ENCODE results near the gene KIF20B.

KIF20B gene

DNA sequence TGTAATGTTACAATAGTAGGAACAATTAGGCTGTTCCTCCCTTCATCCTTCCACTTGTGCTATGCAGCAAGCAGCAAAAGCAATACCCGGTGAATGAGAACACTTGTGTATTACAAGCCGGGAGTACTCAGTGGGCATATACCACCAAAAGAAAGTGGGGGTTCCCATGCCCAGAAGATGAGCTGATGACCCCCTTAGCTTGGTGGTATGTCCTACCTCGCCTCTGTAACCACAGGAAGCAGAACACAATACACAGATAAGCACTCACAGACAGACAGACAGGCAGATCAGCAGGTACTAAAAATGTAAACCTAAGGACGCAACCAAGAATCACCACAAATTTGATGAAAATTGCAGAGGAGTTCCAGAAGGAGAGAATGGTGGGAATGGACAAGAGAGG, 15.5 kb upstream of the KIF20B start:
- DNase-seq (ENCODE audit: low spot score), result no peak
- TF ChIP-seq, protein P1, sequence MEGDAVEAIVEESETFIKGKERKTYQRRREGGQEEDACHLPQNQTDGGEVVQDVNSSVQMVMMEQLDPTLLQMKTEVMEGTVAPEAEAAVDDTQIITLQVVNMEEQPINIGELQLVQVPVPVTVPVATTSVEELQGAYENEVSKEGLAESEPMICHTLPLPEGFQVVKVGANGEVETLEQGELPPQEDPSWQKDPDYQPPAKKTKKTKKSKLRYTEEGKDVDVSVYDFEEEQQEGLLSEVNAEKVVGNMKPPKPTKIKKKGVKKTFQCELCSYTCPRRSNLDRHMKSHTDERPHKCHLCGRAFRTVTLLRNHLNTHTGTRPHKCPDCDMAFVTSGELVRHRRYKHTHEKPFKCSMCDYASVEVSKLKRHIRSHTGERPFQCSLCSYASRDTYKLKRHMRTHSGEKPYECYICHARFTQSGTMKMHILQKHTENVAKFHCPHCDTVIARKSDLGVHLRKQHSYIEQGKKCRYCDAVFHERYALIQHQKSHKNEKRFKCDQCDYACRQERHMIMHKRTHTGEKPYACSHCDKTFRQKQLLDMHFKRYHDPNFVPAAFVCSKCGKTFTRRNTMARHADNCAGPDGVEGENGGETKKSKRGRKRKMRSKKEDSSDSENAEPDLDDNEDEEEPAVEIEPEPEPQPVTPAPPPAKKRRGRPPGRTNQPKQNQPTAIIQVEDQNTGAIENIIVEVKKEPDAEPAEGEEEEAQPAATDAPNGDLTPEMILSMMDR (IDR thresholded peaks at IDR 0.05; ENCODE audit: extremely low read depth, missing control alignments), result no peak

DNA sequence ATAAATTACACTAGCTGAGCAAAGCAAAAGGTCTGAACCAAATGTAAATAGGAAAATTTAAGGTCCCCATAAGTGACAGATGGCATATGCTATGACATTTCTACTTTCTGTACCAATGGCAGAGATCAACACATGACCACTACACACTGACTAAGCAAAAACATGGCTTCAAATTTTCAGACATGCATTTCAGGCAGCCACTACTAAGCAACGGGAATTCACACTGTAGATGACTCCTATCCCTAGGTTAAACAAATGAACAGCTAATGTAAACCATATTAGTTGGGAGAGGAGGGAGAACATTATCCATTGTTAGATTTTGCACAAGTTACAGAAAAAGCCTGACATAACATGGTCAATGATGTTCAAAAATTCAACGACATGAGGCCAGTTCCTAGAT, 11.4 kb upstream of the KIF20B start:
- TF ChIP-seq, protein P1 (IDR thresholded peaks at IDR 0.05; ENCODE audit: extremely low read depth, missing control alignments), result no peak
- no peak for DNase-seq (ENCODE audit: low spot score)

DNA sequence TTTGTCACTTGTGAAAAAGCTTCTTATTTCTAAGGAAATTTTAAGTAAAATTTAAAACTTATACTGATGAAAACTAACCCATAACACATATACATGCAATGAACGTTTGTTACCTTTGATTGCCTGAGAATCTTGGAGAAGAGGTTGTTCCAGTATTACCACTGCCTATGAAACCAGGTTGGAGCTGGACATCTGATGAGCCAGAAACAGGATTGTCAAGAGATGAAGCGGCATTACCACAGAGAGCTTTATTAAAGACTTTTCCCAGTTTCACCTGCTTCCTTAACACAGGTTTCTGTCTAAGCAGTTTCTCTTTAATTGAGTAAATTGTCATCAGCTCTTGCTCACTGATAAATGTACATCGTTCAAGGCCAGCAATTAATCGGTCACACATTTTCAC, 9.0 kb upstream of the KIF20B start:
- no peak for DNase-seq (ENCODE audit: low spot score)
- TF ChIP-seq, protein P1 (IDR thresholded peaks at IDR 0.05; ENCODE audit: extremely low read depth, missing control alignments), result no peak

DNA sequence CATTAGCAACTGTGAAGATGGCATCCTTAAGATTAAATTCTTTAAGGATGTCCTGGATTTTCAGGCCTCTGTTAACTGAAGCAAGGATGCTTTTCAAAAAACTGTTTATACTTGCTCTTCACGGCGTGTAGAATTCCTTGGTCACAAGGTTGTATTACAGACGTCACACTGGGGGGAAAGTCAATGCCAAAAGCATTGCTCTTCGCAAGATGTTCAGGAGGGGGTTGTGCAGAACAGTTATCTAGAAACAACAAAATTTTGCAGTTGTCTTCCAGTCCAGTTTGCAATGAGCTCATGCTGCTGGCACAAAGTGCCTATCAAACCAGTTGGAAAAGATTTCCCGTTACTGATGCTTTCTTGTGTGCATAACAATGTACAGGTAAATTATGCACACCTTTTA, 8.2 kb upstream of the KIF20B start:
- TF ChIP-seq, protein P1 (IDR thresholded peaks at IDR 0.05; ENCODE audit: extremely low read depth, missing control alignments), result no peak
- DNase-seq (ENCODE audit: low spot score), result no peak

DNA sequence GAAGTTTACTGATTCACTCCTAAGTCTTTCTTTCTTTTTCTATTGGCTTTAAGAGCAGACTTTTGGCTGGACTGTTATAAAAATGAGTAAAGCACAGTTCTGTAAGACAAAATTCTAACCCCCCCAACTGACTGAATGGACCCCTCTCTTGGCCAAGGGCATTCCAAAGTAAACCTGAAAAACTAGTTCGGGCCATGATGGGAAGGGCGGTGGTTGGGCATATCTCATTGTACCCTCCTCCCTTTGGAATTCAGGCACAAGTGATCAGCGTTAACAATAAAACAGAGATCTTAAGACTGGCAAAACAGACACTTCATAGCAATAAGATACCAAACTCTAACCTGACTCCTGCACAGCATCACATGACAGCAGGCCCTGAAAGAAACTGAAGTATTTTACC, 6.1 kb upstream of the KIF20B start:
- TF ChIP-seq, protein P1 (IDR thresholded peaks at IDR 0.05; ENCODE audit: extremely low read depth, missing control alignments), result no peak
- no peak for DNase-seq (ENCODE audit: low spot score)

DNA sequence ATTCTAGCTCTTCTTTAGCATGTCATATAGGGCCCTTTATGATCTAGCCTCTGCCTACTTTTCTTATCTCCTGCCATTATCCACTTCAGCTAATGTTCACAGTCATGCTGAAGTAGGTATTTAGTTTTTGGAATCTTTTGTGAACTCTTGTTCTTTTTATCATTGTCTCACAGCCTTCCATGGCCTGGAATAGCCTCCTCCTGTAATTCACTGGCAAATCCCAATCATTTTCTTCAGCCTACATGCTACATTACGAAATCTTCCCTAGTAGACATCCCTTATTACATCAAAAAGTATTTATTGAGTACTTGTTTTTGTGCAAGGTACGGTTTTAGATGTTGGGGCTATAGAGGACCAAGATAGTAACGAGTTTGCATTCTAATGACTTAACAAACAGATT, 3.4 kb upstream of the KIF20B start:
- DNase-seq (ENCODE audit: low spot score), result no peak
- TF ChIP-seq, protein P1 (IDR thresholded peaks at IDR 0.05; ENCODE audit: extremely low read depth, missing control alignments), result no peak

DNA sequence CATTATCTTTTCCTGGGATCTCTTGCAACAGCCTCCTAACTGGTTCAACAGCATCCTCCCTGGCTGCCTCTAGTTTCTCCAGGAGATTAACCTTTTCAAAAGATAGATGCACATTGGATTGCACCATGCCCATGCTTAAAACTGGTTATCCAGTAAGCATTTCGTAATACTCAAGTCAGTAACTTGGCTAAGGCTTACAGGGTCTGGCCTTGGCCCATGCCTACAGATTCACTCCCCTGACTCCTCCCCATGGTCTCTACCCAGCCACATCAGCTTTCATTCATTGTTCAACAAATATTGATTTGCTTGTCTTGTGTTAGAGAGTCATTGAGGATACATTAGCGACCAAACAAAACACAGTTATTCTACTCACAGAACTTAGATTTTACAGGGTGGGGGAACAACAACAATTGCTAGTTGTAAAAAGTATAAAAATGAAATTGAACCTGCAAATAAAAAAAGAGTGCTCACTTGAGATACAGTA, 1.8 kb upstream of the KIF20B start:
- TF ChIP-seq, protein P1 (IDR thresholded peaks at IDR 0.05; ENCODE audit: extremely low read depth, missing control alignments), result no peak
- DNase-seq (ENCODE audit: low spot score), result no peak

All from GM20000 (cell line).